Activated CD8-positive, alpha-beta T cell treated with anti-CD3 and anti-CD28 coated beads for 36 hours (primary cell): ENCODE measurements around the gene ZNF865. TPM values are rescaled to one million over a fixed set of nuclear protein-coding genes. Genes with fewer than 3 reads are reported as not detected.
"Not testable (repeated sequence)": the region's sequence is repeated elsewhere in the genome, so short reads cannot be mapped to it uniquely, and the experiment has no call there.

Experiments
- ATAC-seq: fragments of 200-7000 bp; cut with Tn5 transposase; one replicate; pipeline ENCODE4 v1.10.0; 2021; ENCODE audit warnings: mild to moderate bottlenecking, moderate library complexity
- CTCF ChIA-PET: fragments of 350-600 bp; sonication (Branson Sonifier 250); formaldehyde crosslinking; loops from one replicate; lab custom pipeline; 2021; ENCODE audit warnings: antibody characterized with exemption; lab: Charles Lee
- POLR2A ChIA-PET: fragments of 350-600 bp; sonication (Branson Sonifier 250); formaldehyde crosslinking; loops from one replicate; lab custom pipeline; 2021; ENCODE audit warnings: antibody characterized with exemption; lab: Charles Lee
- DNase-seq: peaks from one replicate; pipeline ENCODE4 v3.0.0-alpha.2; 2020
- H3K27ac Mint-ChIP-seq: one replicate; pipeline ENCODE4 v1.8.0; 2021; ENCODE audit warnings: mild to moderate bottlenecking, mixed read lengths
- H3K27me3 Mint-ChIP-seq: one replicate; pipeline ENCODE4 v1.8.0; 2021; ENCODE audit warnings: mixed read lengths
- H3K36me3 Mint-ChIP-seq: one replicate; pipeline ENCODE4 v1.8.0; 2021; ENCODE audit warnings: low read depth, mixed read lengths
- H3K4me1 Mint-ChIP-seq: one replicate; pipeline ENCODE4 v1.8.0; 2021; ENCODE audit warnings: low read depth, mixed read lengths
- H3K4me3 Mint-ChIP-seq: one replicate; pipeline ENCODE4 v1.8.0; 2021; ENCODE audit warnings: mild to moderate bottlenecking, moderate library complexity, mixed read lengths
- H3K9me3 Mint-ChIP-seq: one replicate; pipeline ENCODE4 v1.8.0; 2021; ENCODE audit warnings: mixed read lengths
- CTCF ChIP-seq: fragments of 200-600 bp; IDR thresholded peaks from one replicate; pipeline ENCODE4 v1.8.0; 2022; ENCODE audit warnings: antibody characterized with exemption, mild to moderate bottlenecking
- intact Hi-C: fragments of 100-400 bp; cut with micrococcal nuclease; formaldehyde crosslinking; loops from one replicate; pipeline ENCODE4 v1.10.0; 2022
- total RNA-seq, 2 experiments: library from RNA; stranded (reverse); gene quantifications; one replicate each; pipeline ENCODE4 v1.2.3, GENCODE V29; 2021

Gene ZNF865
- total RNA-seq, 2 experiments from 2014 or later = 10.6 to 11.7 TPM

GRCh38 chr19:55567708-55568328, 37.6 kb upstream of the ZNF865 start:
- ChIA-PET CTCF (interaction anchor here (1.3 kb wide), 1 partner anchor 64 kb away, joined by 3 read pairs; no protein-coding TSS in a partner anchor), POLR2A (no interaction called here)
- no peak for TF ChIP-seq CTCF
- H3K27ac Mint-ChIP-seq = no peak overlapping the region
- no peaks in the 10 kb centered on the region for H3K9me3 Mint-ChIP-seq
- no peak overlapping the region for H3K4me3 Mint-ChIP-seq
- H3K36me3 Mint-ChIP-seq = no peaks in the 10 kb centered on the region
- DNase-seq (no peak), ATAC-seq (no peak)
- H3K27me3 Mint-ChIP-seq = peaks cover 1% of the 10 kb centered on the region
- H3K4me1 Mint-ChIP-seq = no peaks in the 10 kb centered on the region
- intact Hi-C loops = no loop called here

- H3K27ac Mint-ChIP-seq, H3K4me1 Mint-ChIP-seq, H3K36me3 Mint-ChIP-seq, H3K27me3 Mint-ChIP-seq, H3K9me3 Mint-ChIP-seq, ATAC-seq, DNase-seq, H3K4me3 Mint-ChIP-seq, POLR2A ChIA-PET, intact Hi-C loops: not testable (repeated sequence)
- CTCF ChIA-PET = interaction anchor here (2.4 kb wide), 1 partner anchor 37 kb away, joined by 7 read pairs; no protein-coding TSS in a partner anchor
These were observed 36.0 kb upstream of the ZNF865 start for GRCh38 chr19:55569477-55569876.

- H3K27ac Mint-ChIP-seq, H3K9me3 Mint-ChIP-seq, H3K4me1 Mint-ChIP-seq, H3K27me3 Mint-ChIP-seq, POLR2A ChIA-PET, ATAC-seq, intact Hi-C loops, DNase-seq, H3K4me3 Mint-ChIP-seq: not testable (repeated sequence)
- CTCF ChIA-PET = interaction anchor here (0.7 to 0.9 kb wide), 3 partner anchors 33 to 70 kb away, joined by 3 read pairs; no protein-coding TSS in a partner anchor
- peaks cover 12% of the 10 kb centered on the region for H3K36me3 Mint-ChIP-seq
These were observed 31.5 kb upstream of the ZNF865 start for GRCh38 chr19:55573929-55574328.

GRCh38 chr19:55576746-55577145, 28.7 kb upstream of the ZNF865 start:
- Mint-ChIP-seq H3K36me3 (peaks cover 18% of the 10 kb centered on the region), H3K27me3 (peaks cover 1% of the 10 kb centered on the region), H3K9me3 (peaks cover 3% of the 10 kb centered on the region), H3K4me3 (no peak overlapping the region), H3K4me1 (peaks cover 13% of the 10 kb centered on the region), H3K27ac (no peak overlapping the region)
- intact Hi-C loops = no loop called here
- DNase-seq = no peak
- ChIA-PET POLR2A (no interaction called here), CTCF (no interaction called here)
- ATAC-seq = no peak
- TF ChIP-seq CTCF = no peak

- CTCF ChIA-PET = no interaction called here
- no peak for TF ChIP-seq CTCF
- DNase-seq = no peak
- H3K9me3 Mint-ChIP-seq = peaks cover 3% of the 10 kb centered on the region
- H3K36me3 Mint-ChIP-seq = peaks cover 18% of the 10 kb centered on the region
- H3K4me3 Mint-ChIP-seq = no peak overlapping the region
- POLR2A ChIA-PET = no interaction called here
- intact Hi-C loops = no loop called here
- ATAC-seq = no peak
- peaks cover 19% of the 10 kb centered on the region for H3K4me1 Mint-ChIP-seq
- no peak overlapping the region for H3K27ac Mint-ChIP-seq
- no peaks in the 10 kb centered on the region for H3K27me3 Mint-ChIP-seq
These were observed 27.3 kb upstream of the ZNF865 start for GRCh38 chr19:55578031-55578760.
